ENCODE results near the gene ORM2. TPM values are rescaled to one million over a fixed set of nuclear protein-coding genes. Genes with fewer than 3 reads are reported as not detected.
"Not testable (repeated sequence)": the region's sequence is repeated elsewhere in the genome, so short reads cannot be mapped to it uniquely, and the experiment has no call there.

Gene ORM2
- total and polyA plus RNA-seq, 7 donors, result 0.38 TPM; not detected in 6

- H3K4me1 ChIP-seq; intact Hi-C loops (cut with DNase I); DNase-seq; H3K4me3 ChIP-seq; H3K27ac ChIP-seq; H3K27me3 ChIP-seq; H3K9me3 ChIP-seq: not testable (repeated sequence)
- peaks cover 6 to 18% (median 10%) of the 10 kb centered on the region in 4 donors for H3K36me3 ChIP-seq
- WGBS, 2 donors, result 76 to 78% methylated on average over 4 of the region's 4 CpGs
Observed at GRCh38 chr9:114332474-114333040, 2.9 kb downstream of the ORM2 start.

- DNase-seq; H3K27ac ChIP-seq; intact Hi-C loops (cut with DNase I); H3K27me3 ChIP-seq; H3K9me3 ChIP-seq; H3K4me1 ChIP-seq; H3K4me3 ChIP-seq: not testable (repeated sequence)
- WGBS, 2 donors, result 75 to 97% methylated on average over 3 of the region's 4 CpGs
- H3K36me3 ChIP-seq, result peaks cover 9 to 30% (median 16%) of the 10 kb centered on the region in 4 donors
Observed at GRCh38 chr9:114333718-114334117, 4.0 kb downstream of the ORM2 start.

- whole genome bisulfite sequencing, 2 donors, result 91 to 94% methylated on average over 8 to 9 of the region's 9 CpGs
- DNase-seq, result no peak
- Histone ChIP-seq H3K4me3 (no peak overlapping the region), H3K27ac (no peak overlapping the region), H3K27me3 (no peaks in the 10 kb centered on the region), H3K9me3 (no peaks in the 10 kb centered on the region), H3K4me1 (no peaks in the 10 kb centered on the region), H3K36me3 (peaks cover 9 to 35% (median 17%) of the 10 kb centered on the region in 4 donors)
- intact Hi-C loops (cut with DNase I), result no loop called here
- TF ChIP-seq POLR2AphosphoS5 (IDR thresholded peaks at IDR 0.05) (peak in 1 of 4 donors; percentile 5), EP300 (IDR thresholded peaks at IDR 0.05) (no peak)
Observed at GRCh38 chr9:114334490-114334889, 4.8 kb downstream of the ORM2 start.

GRCh38 chr9:114335745-114336144 is 6.1 kb downstream of the ORM2 start:
- Histone ChIP-seq H3K4me1 (no peaks in the 10 kb centered on the region), H3K36me3 (peaks cover 9 to 48% (median 21%) of the 10 kb centered on the region in 4 donors), H3K27me3 (no peaks in the 10 kb centered on the region), H3K4me3 (no peak overlapping the region), H3K27ac (no peak overlapping the region), H3K9me3 (no peaks in the 10 kb centered on the region)
- no peak for TF ChIP-seq CTCF (IDR thresholded peaks at IDR 0.05)
- TF ChIP-seq POLR2AphosphoS5 (IDR thresholded peaks at IDR 0.05), result no peak
- TF ChIP-seq EP300 (IDR thresholded peaks at IDR 0.05), result no peak
- no peak for TF ChIP-seq POLR2A (IDR thresholded peaks at IDR 0.05)
- DNase-seq, result no peak
- WGBS, 2 donors, result 74% methylated on average over 2 of the region's 2 CpGs
- intact Hi-C loops (cut with DNase I), result no loop called here

- Histone ChIP-seq H3K27me3 (no peaks in the 10 kb centered on the region), H3K4me1 (no peaks in the 10 kb centered on the region), H3K36me3 (peaks cover 9 to 52% (median 23%) of the 10 kb centered on the region in 4 donors), H3K9me3 (no peaks in the 10 kb centered on the region), H3K4me3 (no peak overlapping the region), H3K27ac (no peak overlapping the region)
- no peak for DNase-seq
- TF ChIP-seq CTCF (IDR thresholded peaks at IDR 0.05) (no peak), POLR2A (IDR thresholded peaks at IDR 0.05) (no peak), EP300 (IDR thresholded peaks at IDR 0.05) (no peak), POLR2AphosphoS5 (IDR thresholded peaks at IDR 0.05) (no peak)
- WGBS, 2 donors, result 81% methylated on average over 10 of the region's 10 CpGs
- intact Hi-C loops (cut with DNase I), result no loop called here
Observed at GRCh38 chr9:114336157-114336556, 6.5 kb downstream of the ORM2 start.

- 92 to 94% methylated on average over 23 of the region's 23 CpGs for WGBS, 2 donors
- DNase-seq, result no peak
- Histone ChIP-seq H3K4me1 (no peaks in the 10 kb centered on the region), H3K27me3 (no peaks in the 10 kb centered on the region), H3K27ac (no peak overlapping the region), H3K36me3 (peaks cover 9 to 59% (median 26%) of the 10 kb centered on the region in 4 donors), H3K9me3 (no peaks in the 10 kb centered on the region), H3K4me3 (no peak overlapping the region)
- no peak for TF ChIP-seq CTCF (IDR thresholded peaks at IDR 0.05)
- TF ChIP-seq POLR2AphosphoS5 (IDR thresholded peaks at IDR 0.05), result no peak
- no peak for TF ChIP-seq POLR2A (IDR thresholded peaks at IDR 0.05)
- intact Hi-C loops (cut with DNase I), result no loop called here
Observed at GRCh38 chr9:114336699-114337395, 7.2 kb downstream of the ORM2 start.

All from sigmoid colon (tissue), 7 donors.